HEK293 (cell line): ENCODE data around the gene PRKAG2.

Source experiments
- CTCF ChIP-seq: fragments of 450-650 bp; formaldehyde crosslinking; IDR thresholded peaks from 2 replicates; pipeline ENCODE4 v1.5.1; 2016; ENCODE audit warnings: missing biosample characterization, missing genetic modification characterization
- GFI1B ChIP-seq: fragments of 450-650 bp; formaldehyde crosslinking; IDR thresholded peaks from 2 replicates; pipeline ENCODE4 v1.5.1; 2016; ENCODE audit warnings: missing biosample characterization, missing genetic modification characterization
- HOXC10 ChIP-seq: sonication (generic); formaldehyde crosslinking; IDR thresholded peaks from 2 replicates; pipeline ENCODE4 v1.8.1; 2023; ENCODE audit warnings: mild to moderate bottlenecking, missing genetic modification reagents
- KLF16 ChIP-seq: fragments of 450-650 bp; formaldehyde crosslinking; IDR thresholded peaks from 2 replicates; pipeline ENCODE4 v1.5.1; 2017; ENCODE audit warnings: missing biosample characterization, missing genetic modification characterization
- REST ChIP-seq: fragments of 450-650 bp; formaldehyde crosslinking; IDR thresholded peaks from 2 replicates; pipeline ENCODE4 v1.5.1; 2016; ENCODE audit warnings: missing biosample characterization, missing genetic modification characterization
- ZBTB7A ChIP-seq: fragments of 450-650 bp; formaldehyde crosslinking; IDR thresholded peaks from 2 replicates; pipeline ENCODE4 v1.5.1; 2016; ENCODE audit warnings: low read depth, missing biosample characterization, missing genetic modification characterization
- ZNF174 ChIP-seq: fragments of 450-650 bp; formaldehyde crosslinking; IDR thresholded peaks from 2 replicates; pipeline ENCODE4 v1.5.0; 2017; ENCODE audit warnings: missing biosample characterization, mild to moderate bottlenecking, missing genetic modification characterization
- ZNF449 ChIP-seq: fragments of 450-650 bp; formaldehyde crosslinking; IDR thresholded peaks from 2 replicates; pipeline ENCODE4 v1.5.1; 2017; ENCODE audit warnings: missing biosample characterization, mild to moderate bottlenecking, missing genetic modification characterization, moderate library complexity
- ZNF473 ChIP-seq: fragments of 450-650 bp; formaldehyde crosslinking; IDR thresholded peaks from 2 replicates; pipeline ENCODE4 v1.5.1; 2017; ENCODE audit warnings: missing biosample characterization, missing genetic modification characterization
- ZNF747 ChIP-seq: fragments of 450-650 bp; formaldehyde crosslinking; IDR thresholded peaks from 2 replicates; pipeline ENCODE4 v1.5.1; 2016; ENCODE audit warnings: missing biosample characterization, missing genetic modification characterization
- ZNF830 ChIP-seq: fragments of 450-650 bp; IDR thresholded peaks from 2 replicates; pipeline ENCODE4 v1.5.0; 2018; ENCODE audit warnings: missing biosample characterization, missing genetic modification characterization, low read depth, mild to moderate bottlenecking, moderate library complexity

GRCh38 chr7:151847136-151847535 is 29.8 kb downstream of the PRKAG2 start:
- TF ChIP-seq REST (tag by site-specific recombination) (no peak), HOXC10 (no peak), GFI1B (no peak), ZNF449 (tag by site-specific recombination) (no peak), ZNF747 (tag by site-specific recombination) (no peak), ZNF174 (tag by site-specific recombination) (no peak), ZBTB7A (tag by site-specific recombination) (no peak), KLF16 (tag by site-specific recombination) (no peak), ZNF473 (no peak), ZNF830 (tag by site-specific recombination) (no peak), CTCF (no peak)
